Epithelial cell of esophagus (primary cell): Measurements from ENCODE around the gene RCAN2.

Experiments
- DNase-seq: peaks from one replicate; pipeline ENCODE4 v3.0.0; 2010; ENCODE audit warnings: low read depth
- H3K4me3 ChIP-seq: 2 replicates; pipeline ENCODE4 v1.5.1; 2011; ENCODE audit warnings: mild to moderate bottlenecking, low read length, control low read depth
- CTCF ChIP-seq: IDR thresholded peaks from 2 replicates; pipeline ENCODE4 v1.5.1; 2011; ENCODE audit warnings: low read depth, mild to moderate bottlenecking, low read length, control low read depth, inconsistent platforms; ENCODE audit not compliant: insufficient read depth; ENCODE audit errors: missing control alignments

RCAN2 gene

GRCh38 chr6:46366190-46366900, 124.9 kb downstream of the RCAN2 start:
- TF ChIP-seq CTCF, result no peak
- no peak for DNase-seq
- no peak overlapping the region for H3K4me3 ChIP-seq

- no peak for TF ChIP-seq CTCF
- H3K4me3 ChIP-seq, result no peak overlapping the region
- DNase-seq, result no peak
These were observed 133.7 kb downstream of the RCAN2 start for GRCh38 chr6:46357591-46357990.

GRCh38 chr6:46356543-46356942, 134.7 kb downstream of the RCAN2 start:
- no peak for TF ChIP-seq CTCF
- DNase-seq, result no peak
- no peak overlapping the region for H3K4me3 ChIP-seq

- no peak for TF ChIP-seq CTCF
- no peak overlapping the region for H3K4me3 ChIP-seq
- DNase-seq, result no peak
These were observed 137.7 kb downstream of the RCAN2 start for GRCh38 chr6:46353528-46353927.

GRCh38 chr6:46352541-46353268, 138.5 kb downstream of the RCAN2 start:
- no peak overlapping the region for H3K4me3 ChIP-seq
- no peak for DNase-seq
- TF ChIP-seq CTCF, result no peak

GRCh38 chr6:46350714-46351113, 140.5 kb downstream of the RCAN2 start:
- no peak overlapping the region for H3K4me3 ChIP-seq
- no peak for TF ChIP-seq CTCF
- DNase-seq, result no peak
